ENCODE data around the gene TMEM117.
"Not testable (repeated sequence)": the region's sequence is repeated elsewhere in the genome, so short reads cannot be mapped to it uniquely, and the experiment has no call there.

Gene TMEM117

GRCh38 chr12:44225149-44225510, 389.2 kb downstream of the TMEM117 start:
- Mint-ChIP-seq H3K4me3 (no peak overlapping the region), H3K36me3 (no peaks in the 10 kb centered on the region), H3K9me3 (ENCODE audit: low read depth) (no peaks in the 10 kb centered on the region), H3K27ac (no peak overlapping the region), H3K27me3 (no peaks in the 10 kb centered on the region), H3K4me1 (ENCODE audit: low read depth) (no peaks in the 10 kb centered on the region)

GRCh38 chr12:44227616-44228015, 391.7 kb downstream of the TMEM117 start:
- Mint-ChIP-seq H3K9me3 (ENCODE audit: low read depth) (no peaks in the 10 kb centered on the region), H3K27me3 (no peaks in the 10 kb centered on the region), H3K27ac (no peak overlapping the region), H3K4me1 (ENCODE audit: low read depth) (no peaks in the 10 kb centered on the region), H3K36me3 (no peaks in the 10 kb centered on the region), H3K4me3 (no peak overlapping the region)

- H3K4me3 Mint-ChIP-seq, result no peak overlapping the region
Observed at GRCh38 chr12:44229846-44230245, 394.0 kb downstream of the TMEM117 start.

GRCh38 chr12:44235674-44236073, 399.8 kb downstream of the TMEM117 start:
- Mint-ChIP-seq H3K4me1 (ENCODE audit: low read depth) (no peaks in the 10 kb centered on the region), H3K27ac (no peak overlapping the region), H3K27me3 (no peaks in the 10 kb centered on the region), H3K9me3 (ENCODE audit: low read depth) (no peaks in the 10 kb centered on the region), H3K4me3 (no peak overlapping the region), H3K36me3 (peaks cover 3% of the 10 kb centered on the region)

More at GRCh38 chr12:44229846-44230245, 394.0 kb downstream of the TMEM117 start:
- Mint-ChIP-seq H3K27ac (no peak overlapping the region), H3K9me3 (ENCODE audit: low read depth) (no peaks in the 10 kb centered on the region), H3K4me1 (ENCODE audit: low read depth) (no peaks in the 10 kb centered on the region), H3K36me3 (no peaks in the 10 kb centered on the region), H3K27me3 (no peaks in the 10 kb centered on the region)

GRCh38 chr12:44240186-44240585, 404.3 kb downstream of the TMEM117 start:
- Mint-ChIP-seq H3K36me3 (peaks cover 14% of the 10 kb centered on the region), H3K27ac (no peak overlapping the region)

GRCh38 chr12:44245932-44246331, 410.1 kb downstream of the TMEM117 start:
- no peaks in the 10 kb centered on the region for H3K4me1 Mint-ChIP-seq (ENCODE audit: low read depth)
- no peaks in the 10 kb centered on the region for H3K27me3 Mint-ChIP-seq
- no peak overlapping the region for H3K27ac Mint-ChIP-seq
- no peak overlapping the region for H3K4me3 Mint-ChIP-seq
- H3K9me3 Mint-ChIP-seq (ENCODE audit: low read depth), result peaks cover 12% of the 10 kb centered on the region
- H3K36me3 Mint-ChIP-seq, result peaks cover 19% of the 10 kb centered on the region

More at GRCh38 chr12:44240186-44240585, 404.3 kb downstream of the TMEM117 start:
- H3K4me3 Mint-ChIP-seq, result no peak overlapping the region
- H3K9me3 Mint-ChIP-seq (ENCODE audit: low read depth), result peaks cover 4% of the 10 kb centered on the region
- no peaks in the 10 kb centered on the region for H3K27me3 Mint-ChIP-seq
- H3K4me1 Mint-ChIP-seq (ENCODE audit: low read depth), result no peaks in the 10 kb centered on the region

GRCh38 chr12:44246482-44247105, 410.7 kb downstream of the TMEM117 start:
- Mint-ChIP-seq H3K9me3 (ENCODE audit: low read depth) (peaks cover 12% of the 10 kb centered on the region), H3K4me1 (ENCODE audit: low read depth) (no peaks in the 10 kb centered on the region), H3K36me3 (peaks cover 19% of the 10 kb centered on the region), H3K4me3 (no peak overlapping the region), H3K27ac (no peak overlapping the region), H3K27me3 (no peaks in the 10 kb centered on the region)

GRCh38 chr12:44247588-44247987, 411.7 kb downstream of the TMEM117 start:
- Mint-ChIP-seq H3K27me3 (no peaks in the 10 kb centered on the region), H3K27ac (no peak overlapping the region), H3K4me3 (no peak overlapping the region), H3K9me3 (ENCODE audit: low read depth) (peaks cover 12% of the 10 kb centered on the region), H3K36me3 (peaks cover 17% of the 10 kb centered on the region), H3K4me1 (ENCODE audit: low read depth) (no peaks in the 10 kb centered on the region)

GRCh38 chr12:44248436-44248835, 412.6 kb downstream of the TMEM117 start:
- H3K9me3 Mint-ChIP-seq (ENCODE audit: low read depth), result peaks cover 8% of the 10 kb centered on the region
- no peak overlapping the region for H3K27ac Mint-ChIP-seq
- H3K4me1 Mint-ChIP-seq (ENCODE audit: low read depth), result no peaks in the 10 kb centered on the region
- H3K36me3 Mint-ChIP-seq, result peaks cover 13% of the 10 kb centered on the region
- H3K4me3 Mint-ChIP-seq, result no peak overlapping the region
- no peaks in the 10 kb centered on the region for H3K27me3 Mint-ChIP-seq

- not testable (repeated sequence) for H3K4me3 Mint-ChIP-seq; H3K4me1 Mint-ChIP-seq (ENCODE audit: low read depth); H3K9me3 Mint-ChIP-seq (ENCODE audit: low read depth); H3K36me3 Mint-ChIP-seq; H3K27ac Mint-ChIP-seq; H3K27me3 Mint-ChIP-seq
Observed at GRCh38 chr12:44250440-44250839, 414.6 kb downstream of the TMEM117 start.

GRCh38 chr12:44253338-44253856, 417.5 kb downstream of the TMEM117 start:
- H3K36me3 Mint-ChIP-seq, result peaks cover 8% of the 10 kb centered on the region

GRCh38 chr12:44258246-44258645, 422.4 kb downstream of the TMEM117 start:
- Mint-ChIP-seq H3K36me3 (no peaks in the 10 kb centered on the region), H3K4me3 (no peak overlapping the region)

More at GRCh38 chr12:44253338-44253856, 417.5 kb downstream of the TMEM117 start:
- Mint-ChIP-seq H3K27me3 (no peaks in the 10 kb centered on the region), H3K9me3 (ENCODE audit: low read depth) (peaks cover 8% of the 10 kb centered on the region), H3K27ac (no peak overlapping the region), H3K4me1 (ENCODE audit: low read depth) (no peaks in the 10 kb centered on the region), H3K4me3 (no peak overlapping the region)

GRCh38 chr12:44259890-44260289, 424.0 kb downstream of the TMEM117 start:
- no peaks in the 10 kb centered on the region for H3K27me3 Mint-ChIP-seq
- no peaks in the 10 kb centered on the region for H3K9me3 Mint-ChIP-seq (ENCODE audit: low read depth)
- H3K4me3 Mint-ChIP-seq, result no peak overlapping the region
- no peaks in the 10 kb centered on the region for H3K36me3 Mint-ChIP-seq
- H3K4me1 Mint-ChIP-seq (ENCODE audit: low read depth), result no peaks in the 10 kb centered on the region
- H3K27ac Mint-ChIP-seq, result no peak overlapping the region

More at GRCh38 chr12:44258246-44258645, 422.4 kb downstream of the TMEM117 start:
- H3K27ac Mint-ChIP-seq, result no peak overlapping the region
- H3K4me1 Mint-ChIP-seq (ENCODE audit: low read depth), result no peaks in the 10 kb centered on the region
- H3K27me3 Mint-ChIP-seq, result no peaks in the 10 kb centered on the region
- H3K9me3 Mint-ChIP-seq (ENCODE audit: low read depth), result no peaks in the 10 kb centered on the region

GRCh38 chr12:44260581-44260980, 424.7 kb downstream of the TMEM117 start:
- Mint-ChIP-seq H3K27me3 (no peaks in the 10 kb centered on the region), H3K4me1 (ENCODE audit: low read depth) (no peaks in the 10 kb centered on the region), H3K27ac (no peak overlapping the region), H3K9me3 (ENCODE audit: low read depth) (no peaks in the 10 kb centered on the region), H3K4me3 (no peak overlapping the region), H3K36me3 (no peaks in the 10 kb centered on the region)

GRCh38 chr12:44285321-44285960, 449.6 kb downstream of the TMEM117 start:
- H3K27me3 Mint-ChIP-seq, result no peaks in the 10 kb centered on the region

More at GRCh38 chr12:44285321-44285960, 449.6 kb downstream of the TMEM117 start:
- Mint-ChIP-seq H3K9me3 (ENCODE audit: low read depth) (peaks cover 5% of the 10 kb centered on the region), H3K4me3 (no peak overlapping the region), H3K36me3 (peaks cover 13% of the 10 kb centered on the region), H3K4me1 (ENCODE audit: low read depth) (peaks cover 23% of the 10 kb centered on the region), H3K27ac (no peak overlapping the region)

All from activated naive CD8-positive, alpha-beta T cell (primary cell).